Tibial nerve (tissue), 4 donors: ENCODE measurements around the gene DENND5B.
"Not testable (repeated sequence)": the region's sequence is repeated elsewhere in the genome, so short reads cannot be mapped to it uniquely, and the experiment has no call there.

ENCODE experiments used
- CTCF ChIP-seq, 5 experiments: fragments of 200-600 bp in 3 of 5; fragments of 450-650 bp in 2 of 5; sonication (generic) in 3 of 5; IDR thresholded peaks; one replicate each; pipeline ENCODE4 v1.5.1; 2016 to 2019; ENCODE audit warnings: antibody characterized with exemption in 5 of 5, mild to moderate bottlenecking in 3 of 5, moderate library complexity in 2 of 5
- EP300 ChIP-seq, 2 donors: sonication (generic); formaldehyde crosslinking; IDR thresholded peaks; one replicate each; pipeline ENCODE4 v1.6.1; 2017; ENCODE audit warnings: antibody characterized with exemption in 2 of 2, mild to moderate bottlenecking in 1 of 2
- POLR2A ChIP-seq, 2 donors: fragments of 450-650 bp; IDR thresholded peaks; one replicate each; pipeline ENCODE4 v1.6.1; 2017; ENCODE audit warnings: antibody characterized with exemption in 2 of 2, mild to moderate bottlenecking in 2 of 2, moderate library complexity in 2 of 2

GRCh38 chr12:31377210-31377609 lies 213.7 kb downstream of the DENND5B start:
- TF ChIP-seq EP300, CTCF, POLR2A (IDR thresholded peaks at IDR 0.05): not testable (repeated sequence)
